NCI-H146 treated with DMSO at 0.1 percent for 48 hours (cell line): ENCODE results near the gene HIPK2.

Experiments
- DNase-seq: peaks from one replicate; lab custom pipeline; 2025; ENCODE audit not compliant: unreplicated experiment; lab: John Stamatoyannopoulos, UW

The HIPK2 gene

GRCh38 chr7:139601176-139601575 lies 176.6 kb downstream of the HIPK2 start:
- no peak for DNase-seq

DNA sequence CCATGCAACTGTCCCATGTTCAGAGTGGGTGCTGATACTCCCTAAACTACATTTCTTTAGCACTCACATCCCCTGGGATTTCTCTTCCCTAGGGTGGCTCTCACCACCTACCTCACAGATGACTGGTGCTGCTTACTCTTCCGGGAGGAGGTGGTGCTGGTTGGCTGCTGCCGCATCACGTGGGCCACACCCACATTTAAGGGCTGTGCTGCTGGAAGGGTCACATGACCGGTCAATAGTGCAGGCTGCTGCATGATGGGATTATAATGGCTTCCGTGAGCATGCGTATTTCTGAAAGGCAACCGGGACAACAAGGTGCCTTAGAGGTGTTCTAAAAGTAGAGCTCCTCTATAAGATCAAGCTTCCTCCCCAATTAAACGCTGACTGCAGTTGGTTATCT lies 177.5 kb downstream of the HIPK2 start:
- DNase-seq: no peak

DNA sequence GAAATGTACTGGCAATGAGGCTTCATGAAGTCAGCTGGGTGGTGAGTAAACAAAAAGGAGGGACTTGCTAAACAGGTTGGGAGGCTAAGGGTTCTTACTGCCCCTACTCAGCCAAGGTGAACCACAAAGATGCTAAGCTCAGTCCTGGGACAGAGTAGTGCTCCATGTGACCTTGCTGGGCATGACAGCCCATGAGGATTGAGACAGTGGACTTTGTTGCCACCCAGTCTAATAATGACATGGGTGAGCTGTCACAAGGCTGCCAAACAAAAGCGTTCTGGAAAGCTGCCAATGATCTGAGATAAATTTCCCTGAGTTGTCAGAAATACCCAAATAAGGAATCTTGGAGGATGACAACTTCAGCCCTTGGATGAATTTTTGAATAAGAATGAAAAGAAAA lies 179.2 kb downstream of the HIPK2 start:
- peak; percentile 47 for DNase-seq

DNA sequence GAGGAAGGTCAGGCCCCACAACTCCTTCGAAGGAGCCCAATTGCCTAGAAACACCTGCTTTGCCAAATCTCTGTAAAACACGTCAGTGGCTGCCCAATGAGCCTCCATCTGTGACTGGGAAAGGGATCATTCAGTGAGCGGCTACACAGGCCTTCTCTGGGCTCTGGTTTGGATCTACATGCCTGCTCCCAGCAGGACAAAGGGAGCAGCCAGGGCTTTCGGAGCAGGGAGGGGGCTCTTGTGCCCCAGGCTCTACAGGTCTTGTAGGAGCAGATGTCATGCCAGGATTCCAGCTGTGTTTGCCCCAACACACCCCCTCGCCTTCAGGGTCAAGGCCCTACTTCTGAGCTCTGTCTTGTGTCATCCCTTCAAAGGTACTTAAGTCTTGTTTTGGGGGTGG lies 180.8 kb downstream of the HIPK2 start:
- DNase-seq: no peak

- DNase-seq: no peak
Observed at GRCh38 chr7:139596626-139597025, 181.2 kb downstream of the HIPK2 start.

DNA sequence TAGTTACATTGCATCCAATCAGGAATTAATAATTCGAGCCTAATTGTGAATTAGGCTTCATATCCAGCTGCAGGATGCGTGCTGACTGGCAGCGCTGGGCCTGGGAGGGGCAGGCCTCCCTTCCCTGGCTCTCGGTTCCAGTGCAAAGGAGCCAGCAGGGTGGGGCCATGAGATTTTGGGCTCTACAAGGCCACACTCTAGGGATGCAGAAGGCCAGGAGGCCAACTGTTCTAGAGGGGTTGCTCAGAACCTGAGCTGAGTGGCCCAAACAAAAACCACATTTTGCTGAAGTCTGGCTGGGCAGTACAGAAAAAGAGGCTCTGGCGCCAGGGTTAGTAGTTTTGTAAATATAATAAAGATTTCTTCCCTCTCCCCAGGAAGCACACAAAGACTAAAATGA lies 182.0 kb downstream of the HIPK2 start:
- DNase-seq: no peak

DNA sequence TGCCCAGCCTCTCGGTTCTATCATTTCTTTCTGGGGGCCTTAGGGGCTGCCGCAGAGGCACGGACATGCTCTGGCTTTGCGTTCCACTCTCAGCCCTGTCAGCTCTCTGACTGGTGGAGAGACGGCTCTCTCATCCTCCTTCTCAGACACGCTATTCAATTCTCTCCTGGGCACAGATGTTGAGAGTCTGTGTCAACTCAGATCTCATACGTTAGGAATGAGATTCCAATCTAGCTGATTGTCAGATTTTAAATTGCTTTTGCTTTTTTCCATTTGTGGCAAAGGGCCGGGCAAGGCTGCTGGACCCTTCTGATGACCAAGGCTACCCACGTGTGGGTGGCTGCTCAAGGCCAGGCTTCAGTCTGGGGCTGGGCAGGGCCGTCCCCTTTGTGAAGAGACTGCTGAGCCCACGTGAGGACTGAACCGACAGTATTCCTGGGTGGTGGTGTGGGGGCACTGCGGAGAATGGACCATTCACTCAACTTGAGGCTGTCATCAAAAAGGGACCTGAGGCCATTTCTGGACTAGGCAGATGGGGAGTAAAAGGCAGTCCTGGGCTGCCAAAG lies 182.8 kb downstream of the HIPK2 start:
- DNase-seq: no peak

DNA sequence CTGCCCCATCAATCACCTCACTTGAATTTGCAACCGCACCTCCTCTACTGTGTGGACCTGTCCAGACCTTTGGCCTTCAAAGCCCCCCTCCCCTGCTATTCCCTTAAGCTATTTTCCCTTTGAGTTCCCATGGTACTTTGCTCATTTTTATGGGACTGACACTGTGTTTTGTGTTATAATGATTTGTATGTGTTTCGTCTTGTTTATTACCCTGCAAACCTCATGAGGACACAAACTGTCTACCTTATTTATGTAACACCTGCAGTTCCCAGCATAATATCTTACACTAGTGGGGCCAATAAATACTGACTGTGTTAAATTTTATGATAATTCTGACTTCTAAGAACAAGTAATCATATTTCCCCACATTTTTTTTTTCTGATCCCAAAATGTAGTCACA lies 183.7 kb downstream of the HIPK2 start:
- no peak for DNase-seq

DNA sequence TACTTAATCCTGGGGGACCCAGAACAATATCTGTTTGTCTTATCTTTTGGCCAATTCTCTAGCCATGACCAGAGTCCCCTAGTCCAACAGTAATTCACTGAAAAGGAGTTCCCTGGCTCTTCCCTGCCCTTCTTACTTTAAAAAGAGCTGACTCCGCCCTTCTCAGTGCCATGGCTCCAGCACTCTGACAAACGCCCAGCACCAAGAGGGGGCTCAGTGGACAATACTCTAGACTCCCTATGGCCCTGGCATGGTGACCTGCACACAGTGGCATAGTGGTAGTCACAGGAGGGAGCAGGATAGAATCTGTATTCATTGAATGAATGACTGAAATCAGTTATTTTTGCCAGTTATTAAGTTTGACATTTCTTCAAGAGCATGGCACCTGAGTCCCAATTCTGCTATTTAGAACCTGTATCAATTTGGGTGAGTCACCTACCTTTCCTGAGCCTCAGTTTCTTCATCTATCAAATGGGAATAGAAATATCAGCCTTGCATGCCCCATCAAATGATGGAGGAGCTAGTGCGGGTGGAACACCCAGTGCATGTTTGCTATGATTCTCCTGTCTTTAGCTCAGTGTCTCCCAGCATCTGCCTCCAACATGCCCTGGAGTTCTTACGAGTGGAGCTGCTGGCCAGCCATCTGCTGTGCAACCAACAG lies 184.9 kb downstream of the HIPK2 start:
- no peak for DNase-seq

DNA sequence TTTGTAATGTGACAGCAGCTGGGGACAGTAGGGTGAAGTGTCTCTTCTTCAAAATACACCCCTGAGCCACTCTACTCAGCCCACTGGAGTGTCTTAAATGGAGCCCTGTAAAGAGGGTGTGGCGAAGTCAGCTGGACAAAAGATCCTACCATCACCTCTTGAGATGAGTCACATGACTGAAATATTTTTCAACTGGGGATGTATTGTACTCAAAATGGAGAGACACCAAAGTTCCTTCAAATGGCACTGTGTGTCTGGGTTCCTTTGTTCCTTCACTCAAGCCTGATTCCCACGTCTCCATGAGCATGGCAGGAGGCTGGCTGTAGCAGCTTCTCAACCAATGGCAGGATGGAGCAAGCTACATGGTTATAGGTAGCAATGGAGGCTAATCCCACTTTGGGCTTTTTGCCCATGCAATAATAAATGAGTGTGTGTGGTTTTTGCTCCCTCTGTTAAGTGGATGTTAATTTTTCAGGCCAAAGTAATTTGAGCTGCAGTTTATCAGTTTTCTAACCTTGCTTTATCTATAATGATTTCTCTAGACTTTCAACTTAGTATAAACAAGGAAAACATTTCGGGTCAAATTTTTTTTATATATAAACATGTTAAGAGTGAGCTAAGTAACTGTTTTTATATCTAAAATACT lies 186.1 kb downstream of the HIPK2 start:
- no peak for DNase-seq

GRCh38 chr7:139589474-139589873 lies 188.3 kb downstream of the HIPK2 start:
- DNase-seq: no peak

DNA sequence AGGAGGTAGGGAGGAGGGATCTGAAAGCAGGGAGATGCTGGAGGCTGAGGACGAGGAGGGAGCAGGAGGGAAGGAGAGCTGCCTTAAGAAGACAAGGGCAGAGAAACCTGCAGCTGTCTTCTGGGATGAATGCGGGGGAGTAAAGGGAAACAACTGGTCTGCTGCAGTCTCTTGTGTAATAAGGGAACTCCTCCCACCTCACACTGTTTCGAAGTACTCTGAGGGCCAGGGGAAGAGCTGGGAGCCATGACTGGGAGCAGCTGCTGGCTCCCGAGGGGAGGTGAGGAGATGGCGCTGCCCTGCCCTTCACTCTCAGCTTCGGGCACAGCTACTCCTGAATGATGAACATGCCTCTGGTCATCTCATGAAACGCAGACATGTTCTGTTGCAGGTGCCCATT lies 189.2 kb downstream of the HIPK2 start:
- DNase-seq: no peak

GRCh38 chr7:139587535-139587934 lies 190.3 kb downstream of the HIPK2 start:
- DNase-seq: no peak

GRCh38 chr7:139586286-139586685 lies 191.5 kb downstream of the HIPK2 start:
- DNase-seq: no peak

- DNase-seq: no peak
Observed at GRCh38 chr7:139585042-139585441, 192.8 kb downstream of the HIPK2 start.

- DNase-seq: no peak
Observed at GRCh38 chr7:139583826-139584553, 193.8 kb downstream of the HIPK2 start.

DNA sequence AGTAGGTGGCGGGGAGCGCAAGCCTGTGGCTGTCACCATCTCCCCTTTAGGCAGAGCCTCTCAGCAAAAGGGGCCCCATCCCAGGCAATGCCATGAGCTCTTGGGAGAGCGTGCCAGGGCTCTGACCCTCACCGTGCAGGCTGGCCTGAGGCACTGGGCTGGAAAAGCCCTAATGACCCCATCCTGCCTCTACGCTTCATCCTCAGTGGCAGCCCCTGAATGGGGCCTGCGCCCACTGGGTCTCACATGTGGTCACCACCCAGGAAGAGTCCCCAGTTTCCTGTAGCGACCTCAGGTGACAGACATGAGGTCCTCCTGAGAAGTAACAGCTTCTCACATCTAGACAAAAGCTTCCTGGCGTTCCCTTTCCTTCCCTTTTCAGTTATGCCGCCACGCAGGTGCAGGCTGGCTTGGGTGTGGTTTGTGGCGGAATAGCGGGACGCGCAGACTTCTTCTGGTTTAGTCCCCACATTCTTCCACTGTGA lies 195.1 kb downstream of the HIPK2 start:
- DNase-seq: no peak

DNA sequence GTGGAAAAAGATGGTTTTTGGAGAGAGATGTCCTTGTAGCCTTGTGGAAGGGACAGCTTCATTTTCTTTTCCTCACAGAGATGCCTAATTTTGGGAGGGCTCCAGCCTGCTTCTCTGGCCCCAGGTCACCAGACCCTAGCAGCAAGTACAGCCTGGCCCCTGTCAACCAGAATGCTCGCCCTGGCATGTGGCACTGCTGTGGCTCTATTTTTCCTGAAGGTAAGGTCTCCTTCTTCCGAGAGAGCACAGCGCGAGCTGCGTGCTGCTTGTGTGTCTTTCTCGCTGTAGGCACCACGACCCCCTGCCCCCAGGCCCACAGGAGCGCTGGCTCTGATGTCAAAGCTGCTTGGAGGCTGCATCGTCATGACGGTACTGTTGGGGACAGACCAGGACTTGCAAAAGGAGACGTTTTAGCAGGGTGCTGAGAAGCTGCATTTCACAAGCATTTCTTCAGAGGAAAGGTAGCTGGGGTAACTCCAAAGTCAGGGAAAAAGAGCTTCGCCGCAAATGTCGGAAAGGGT lies 195.6 kb downstream of the HIPK2 start:
- DNase-seq: no peak

- DNase-seq: no peak
Observed at GRCh38 chr7:139580435-139580834, 197.4 kb downstream of the HIPK2 start.

GRCh38 chr7:139576179-139576973 lies 201.4 kb downstream of the HIPK2 start:
- no peak for DNase-seq

- no peak for DNase-seq
Observed at GRCh38 chr7:139575338-139575680, 202.5 kb downstream of the HIPK2 start.
